MM.1S (cell line): ENCODE measurements around the gene ELOA.

Source experiments
- DNase-seq: peaks from one replicate; pipeline ENCODE4 v3.0.0-alpha.2; 2015
- H2AFZ ChIP-seq: fragments of 300-600 bp; sonication (generic); 2 replicates; pipeline ENCODE4 v1.6.0; 2016; ENCODE audit warnings: antibody characterized with exemption, low read length
- H3F3A ChIP-seq: fragments of 300-600 bp; sonication (generic); 2 replicates; pipeline ENCODE4 v1.6.1; 2016; ENCODE audit warnings: mild to moderate bottlenecking, antibody characterized with exemption, low read length, moderate library complexity, mixed read lengths; ENCODE audit not compliant: insufficient read depth
- H3K27ac ChIP-seq: fragments of 300-600 bp; sonication (generic); 2 replicates; pipeline ENCODE4 v1.5.1; 2016; ENCODE audit warnings: mild to moderate bottlenecking, low read length
- H3K27me3 ChIP-seq: fragments of 300-600 bp; sonication (generic); replicated peaks from 2 replicates; pipeline ENCODE4 v1.6.0; 2016; ENCODE audit warnings: low read length; ENCODE audit not compliant: insufficient read depth
- H3K36me3 ChIP-seq: fragments of 300-600 bp; sonication (generic); replicated peaks from 2 replicates; pipeline ENCODE4 v1.6.1; 2016; ENCODE audit warnings: mild to moderate bottlenecking, low read length, mixed read lengths; ENCODE audit not compliant: insufficient read depth
- H3K4me1 ChIP-seq: fragments of 300-600 bp; sonication (generic); 2 replicates; pipeline ENCODE4 v1.6.1; 2016; ENCODE audit warnings: low read length, mixed read lengths
- H3K4me2 ChIP-seq: fragments of 300-600 bp; sonication (generic); 2 replicates; pipeline ENCODE4 v1.6.0; 2016; ENCODE audit warnings: low read depth, low read length
- H3K4me3 ChIP-seq: fragments of 300-600 bp; sonication (generic); 2 replicates; pipeline ENCODE4 v1.5.1; 2016; ENCODE audit warnings: low read length, mixed read lengths
- H3K79me2 ChIP-seq: fragments of 300-600 bp; sonication (generic); 2 replicates; pipeline ENCODE4 v1.6.1; 2016; ENCODE audit warnings: mixed run types, low read length, mixed read lengths
- H3K9ac ChIP-seq: fragments of 300-600 bp; sonication (generic); 2 replicates; pipeline ENCODE4 v1.6.1; 2016; ENCODE audit warnings: low read length, mixed read lengths
- H3K9me2 ChIP-seq: fragments of 300-600 bp; sonication (generic); replicated peaks from 2 replicates; pipeline ENCODE4 v1.6.1; 2016; ENCODE audit warnings: mild to moderate bottlenecking, low read length, mixed read lengths; ENCODE audit not compliant: insufficient read depth
- H3K9me3 ChIP-seq: fragments of 300-600 bp; sonication (generic); replicated peaks from 2 replicates; pipeline ENCODE4 v1.6.1; 2016; ENCODE audit warnings: mild to moderate bottlenecking, low read length, mixed read lengths; ENCODE audit not compliant: insufficient read depth
- H4K20me1 ChIP-seq: fragments of 300-600 bp; sonication (generic); 2 replicates; pipeline ENCODE4 v1.6.1; 2016; ENCODE audit warnings: mild to moderate bottlenecking, low read length, moderate library complexity, mixed read lengths; ENCODE audit not compliant: insufficient read depth
- EZH2 ChIP-seq: fragments of 300-600 bp; sonication (generic); optimal IDR thresholded peaks from 2 replicates; pipeline ENCODE3; 2017; ENCODE audit warnings: low read depth, mild to moderate bottlenecking, antibody characterized with exemption, low read length, mixed read lengths
- EZH2phosphoT487 ChIP-seq: fragments of 300-600 bp; sonication (generic); IDR thresholded peaks from 2 replicates; pipeline ENCODE4 v1.6.1; 2018; ENCODE audit warnings: antibody characterized with exemption, low read length
- TF ChIP-seq, protein P1 (sequence below): fragments of 300-600 bp; sonication (generic); IDR thresholded peaks from 2 replicates; pipeline ENCODE4 v1.5.1; 2016; ENCODE audit warnings: antibody characterized with exemption, low read length, mixed read lengths

Gene ELOA

DNA sequence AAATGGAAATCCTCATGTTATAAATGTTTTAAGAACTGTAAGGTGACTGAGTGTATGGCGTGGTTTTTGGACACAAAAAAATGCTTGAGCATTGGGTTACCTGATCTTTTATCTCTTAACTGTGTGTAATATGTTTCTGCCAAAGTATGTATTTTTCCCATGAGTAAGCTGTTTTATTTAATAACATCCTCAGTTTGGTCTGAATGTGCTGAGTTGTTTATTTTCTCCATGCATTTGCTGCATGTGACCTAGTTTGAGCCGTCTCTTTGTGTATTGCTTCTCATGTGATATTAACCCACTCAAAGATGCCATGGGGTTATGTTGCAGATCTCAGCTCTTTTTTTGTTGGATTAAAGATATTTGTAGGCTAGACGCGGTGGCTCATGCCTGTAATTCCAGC is 41.6 kb downstream of the ELOA start:
- no peak overlapping the region for H3K4me3 ChIP-seq
- H3K9ac ChIP-seq = no peak overlapping the region
- H3K36me3 ChIP-seq = peaks cover 8% of the 10 kb centered on the region
- no peak overlapping the region for H3K4me2 ChIP-seq
- H2AFZ ChIP-seq = no peak overlapping the region
- no peaks in the 10 kb centered on the region for H3K27me3 ChIP-seq
- TF ChIP-seq, protein P1, sequence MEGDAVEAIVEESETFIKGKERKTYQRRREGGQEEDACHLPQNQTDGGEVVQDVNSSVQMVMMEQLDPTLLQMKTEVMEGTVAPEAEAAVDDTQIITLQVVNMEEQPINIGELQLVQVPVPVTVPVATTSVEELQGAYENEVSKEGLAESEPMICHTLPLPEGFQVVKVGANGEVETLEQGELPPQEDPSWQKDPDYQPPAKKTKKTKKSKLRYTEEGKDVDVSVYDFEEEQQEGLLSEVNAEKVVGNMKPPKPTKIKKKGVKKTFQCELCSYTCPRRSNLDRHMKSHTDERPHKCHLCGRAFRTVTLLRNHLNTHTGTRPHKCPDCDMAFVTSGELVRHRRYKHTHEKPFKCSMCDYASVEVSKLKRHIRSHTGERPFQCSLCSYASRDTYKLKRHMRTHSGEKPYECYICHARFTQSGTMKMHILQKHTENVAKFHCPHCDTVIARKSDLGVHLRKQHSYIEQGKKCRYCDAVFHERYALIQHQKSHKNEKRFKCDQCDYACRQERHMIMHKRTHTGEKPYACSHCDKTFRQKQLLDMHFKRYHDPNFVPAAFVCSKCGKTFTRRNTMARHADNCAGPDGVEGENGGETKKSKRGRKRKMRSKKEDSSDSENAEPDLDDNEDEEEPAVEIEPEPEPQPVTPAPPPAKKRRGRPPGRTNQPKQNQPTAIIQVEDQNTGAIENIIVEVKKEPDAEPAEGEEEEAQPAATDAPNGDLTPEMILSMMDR = no peak
- TF ChIP-seq EZH2 = no peak
- TF ChIP-seq EZH2phosphoT487 = no peak
- H3K27ac ChIP-seq = no peak overlapping the region
- H4K20me1 ChIP-seq = 0 out of 2 replicates have a peak, but pooled peaks cover 3% of the 10 kb centered on the region
- H3K9me3 ChIP-seq = no peaks in the 10 kb centered on the region
- H3K4me1 ChIP-seq = 0 out of 2 replicates have a peak, but pooled peaks cover under 1% of the 10 kb centered on the region
- DNase-seq = no peak
- H3K9me2 ChIP-seq = no peaks in the 10 kb centered on the region
- H3K79me2 ChIP-seq = peaks cover 36% of the 10 kb centered on the region
- peaks cover 7% of the 10 kb centered on the region for H3F3A ChIP-seq

DNA sequence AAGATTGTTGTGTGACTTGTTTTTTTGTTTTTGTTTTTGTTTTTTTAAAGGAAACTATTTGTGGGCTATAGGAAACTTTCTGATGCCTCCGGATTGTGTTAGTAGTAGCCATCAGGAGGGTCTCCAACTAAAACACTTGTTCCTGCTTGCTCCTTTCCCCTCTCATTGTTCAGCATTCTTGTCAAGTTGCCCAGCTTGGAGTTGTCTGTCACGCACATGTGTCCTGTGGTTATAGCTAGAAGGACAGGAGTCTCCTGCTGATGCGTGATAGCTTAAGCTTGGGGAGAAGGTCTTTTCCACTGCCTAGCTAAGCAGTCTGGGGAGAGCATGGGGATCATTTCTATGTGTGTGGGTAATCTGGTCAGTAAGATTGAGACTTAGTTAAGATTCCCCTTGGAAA is 44.4 kb downstream of the ELOA start:
- H3K27ac ChIP-seq = no peak overlapping the region
- no peak for DNase-seq
- H3K36me3 ChIP-seq = peaks cover 8% of the 10 kb centered on the region; the same call in 1 of the 2 replicates
- 0 out of 2 replicates have a peak, but pooled peaks cover 3% of the 10 kb centered on the region for H4K20me1 ChIP-seq
- TF ChIP-seq, protein P1 = no peak
- TF ChIP-seq EZH2 = no peak
- no peak for TF ChIP-seq EZH2phosphoT487
- H3K4me1 ChIP-seq = peaks cover 7% of the 10 kb centered on the region
- H3K4me2 ChIP-seq = no peak overlapping the region
- no peak overlapping the region for H3K4me3 ChIP-seq
- no peak overlapping the region for H3K9ac ChIP-seq
- H3K9me2 ChIP-seq = no peaks in the 10 kb centered on the region
- peaks cover 7% of the 10 kb centered on the region for H3F3A ChIP-seq
- peaks cover 37% of the 10 kb centered on the region for H3K79me2 ChIP-seq
- H2AFZ ChIP-seq = no peak overlapping the region
- no peaks in the 10 kb centered on the region for H3K27me3 ChIP-seq
- H3K9me3 ChIP-seq = no peaks in the 10 kb centered on the region

DNA sequence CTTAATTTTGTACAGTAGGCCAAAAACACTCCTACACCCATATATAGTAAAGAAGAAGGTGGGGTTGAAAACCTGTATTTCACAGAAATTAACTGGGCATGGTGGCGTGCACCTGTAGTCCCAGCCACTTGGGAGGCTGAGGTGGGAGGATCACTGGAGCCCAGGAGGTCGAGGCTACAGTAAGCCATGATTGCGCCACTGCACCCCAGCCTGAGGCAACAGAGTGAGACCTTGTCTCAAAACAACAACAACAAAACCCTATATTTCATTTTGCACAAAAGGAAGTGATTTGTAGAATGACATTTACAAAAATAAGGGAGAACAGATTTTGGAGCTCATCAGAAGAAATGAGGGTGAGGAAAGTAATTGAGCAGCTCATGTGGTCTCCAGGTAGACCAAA is 45.4 kb downstream of the ELOA start:
- Histone ChIP-seq H3K9me3 (no peaks in the 10 kb centered on the region), H3K4me2 (no peak overlapping the region), H3K4me3 (no peak overlapping the region), H3K27ac (no peak overlapping the region), H3F3A (peaks cover 7% of the 10 kb centered on the region), H3K4me1 (peaks cover 7% of the 10 kb centered on the region), H3K79me2 (peaks cover 43% of the 10 kb centered on the region), H3K9ac (no peak overlapping the region), H2AFZ (no peak overlapping the region), H3K27me3 (no peaks in the 10 kb centered on the region), H3K36me3 (peaks cover 8% of the 10 kb centered on the region; the same call in 1 of the 2 replicates), H4K20me1 (0 out of 2 replicates have a peak, but pooled peaks cover 3% of the 10 kb centered on the region), H3K9me2 (no peaks in the 10 kb centered on the region)
- no peak for DNase-seq
- TF ChIP-seq EZH2phosphoT487 (no peak), EZH2 (no peak)
- TF ChIP-seq, protein P1 = no peak
